RWPE1 (cell line): ENCODE results near the gene MMP23B.

Experiments
- CTCF ChIA-PET: fragments of 350-600 bp; sonication (Branson Sonifier 250); formaldehyde crosslinking; extraction: SDS; loops from one replicate; lab custom pipeline; 2021; lab: Yijun Ruan, JAX
- POLR2A ChIA-PET: fragments of 400-600 bp; formaldehyde crosslinking; extraction: SDS; loops from one replicate; lab custom pipeline; 2020; ENCODE audit warnings: antibody characterized with exemption; ENCODE audit not compliant: low non-redundant PET; lab: Yijun Ruan, JAX
- DNase-seq: peaks from one replicate; pipeline ENCODE4 v3.0.0; 2012; ENCODE audit warnings: low spot score
- H3K27ac ChIP-seq: fragments of 450-650 bp; 2 replicates; pipeline ENCODE4 v1.5.1; 2017
- CTCF ChIP-seq: fragments of 450-650 bp; conservative IDR thresholded peaks from 2 replicates; pipeline ENCODE4 v1.5.1; 2017; ENCODE audit warnings: low read depth, mild to moderate bottlenecking

MMP23B gene

GRCh38 chr1:1627261-1627828, 4.6 kb upstream of the MMP23B start:
- peak overlapping the region; percentile 73 for H3K27ac ChIP-seq
- TF ChIP-seq CTCF, result no peak
- ChIA-PET POLR2A (no interaction called here), CTCF (no interaction called here)
- no peak for DNase-seq

GRCh38 chr1:1627829-1628753, 3.9 kb upstream of the MMP23B start:
- TF ChIP-seq CTCF, result no peak
- ChIA-PET POLR2A (no interaction called here), CTCF (interaction anchor here (0.6 kb wide), 1 partner anchor 427 kb away, joined by 3 read pairs; no protein-coding TSS in a partner anchor)
- H3K27ac ChIP-seq, result peak overlapping the region; percentile 73
- no peak for DNase-seq

- H3K27ac ChIP-seq, result peak overlapping the region; percentile 73
- ChIA-PET CTCF (interaction anchor here (0.6 kb wide), 1 partner anchor 427 kb away, joined by 3 read pairs; no protein-coding TSS in a partner anchor), POLR2A (no interaction called here)
- no peak for TF ChIP-seq CTCF
- DNase-seq, result no peak
Measured at GRCh38 chr1:1628754-1629429, 3.1 kb upstream of the MMP23B start.

GRCh38 chr1:1629430-1630190, 2.4 kb upstream of the MMP23B start:
- DNase-seq, result no peak
- no peak for TF ChIP-seq CTCF
- CTCF ChIA-PET, result no interaction called here
- POLR2A ChIA-PET, result no interaction called here
- H3K27ac ChIP-seq, result no peak overlapping the region

GRCh38 chr1:1630191-1630964, 1.6 kb upstream of the MMP23B start:
- peak overlapping the region; percentile 45; the same call in 1 of the 2 replicates for H3K27ac ChIP-seq
- peak; percentile 80 for DNase-seq
- no peak for TF ChIP-seq CTCF
- CTCF ChIA-PET, result no interaction called here
- POLR2A ChIA-PET, result no interaction called here
